ENCODE data around the gene IMP4. TPM values are rescaled to one million over a fixed set of nuclear protein-coding genes. Genes with fewer than 3 reads are reported as not detected.

The IMP4 gene
- total RNA-seq, 1 experiment from 2014 or later = 233 TPM

Small RNAs within 50 kb of the gene (small RNA-seq; reads per million reads assigned to genes)
- not detected for gene AC132479.1

Other genes with a start within 250 kb of the IMP4 start
- 0.07 TPM in 1 of 2 replicates, not detected in the other for gene POTEF, start 213.7 kb upstream of the IMP4 start, total RNA-seq (2014; rRNA removed; shearing (Covaris generic); ENCODE audit: low replicate concordance)
- 11.9 and 45.0 TPM in 2 replicates for gene CCDC74B, start 197.8 kb upstream of the IMP4 start, total RNA-seq (2014; rRNA removed; shearing (Covaris generic); ENCODE audit: low replicate concordance)
- gene SMPD4, start 161.3 kb upstream of the IMP4 start, total RNA-seq (2014; rRNA removed; shearing (Covaris generic); ENCODE audit: low replicate concordance) = 24.3 and 32.5 TPM in 2 replicates
- gene MZT2B, start 160.6 kb upstream of the IMP4 start, total RNA-seq (2014; rRNA removed; shearing (Covaris generic); ENCODE audit: low replicate concordance) = 190 and 395 TPM in 2 replicates
- not detected in 2 replicates for gene TUBA3E, start 144.5 kb upstream of the IMP4 start, total RNA-seq (2014; rRNA removed; shearing (Covaris generic); ENCODE audit: low replicate concordance)
- gene PTPN18, start 13.2 kb downstream of the IMP4 start, total RNA-seq (2014; rRNA removed; shearing (Covaris generic); ENCODE audit: low replicate concordance) = 229 and 264 TPM in 2 replicates
- 0.87 TPM in 1 of 2 replicates, not detected in the other for gene POTEI, start 166.4 kb downstream of the IMP4 start, total RNA-seq (2014; rRNA removed; shearing (Covaris generic); ENCODE audit: low replicate concordance)
- not detected in 2 replicates for gene CFC1B, start 178.3 kb downstream of the IMP4 start, total RNA-seq (2014; rRNA removed; shearing (Covaris generic); ENCODE audit: low replicate concordance)

All from Karpas-422 (cell line).